ENCODE results near the gene RAB11FIP5.

Gene RAB11FIP5

DNA sequence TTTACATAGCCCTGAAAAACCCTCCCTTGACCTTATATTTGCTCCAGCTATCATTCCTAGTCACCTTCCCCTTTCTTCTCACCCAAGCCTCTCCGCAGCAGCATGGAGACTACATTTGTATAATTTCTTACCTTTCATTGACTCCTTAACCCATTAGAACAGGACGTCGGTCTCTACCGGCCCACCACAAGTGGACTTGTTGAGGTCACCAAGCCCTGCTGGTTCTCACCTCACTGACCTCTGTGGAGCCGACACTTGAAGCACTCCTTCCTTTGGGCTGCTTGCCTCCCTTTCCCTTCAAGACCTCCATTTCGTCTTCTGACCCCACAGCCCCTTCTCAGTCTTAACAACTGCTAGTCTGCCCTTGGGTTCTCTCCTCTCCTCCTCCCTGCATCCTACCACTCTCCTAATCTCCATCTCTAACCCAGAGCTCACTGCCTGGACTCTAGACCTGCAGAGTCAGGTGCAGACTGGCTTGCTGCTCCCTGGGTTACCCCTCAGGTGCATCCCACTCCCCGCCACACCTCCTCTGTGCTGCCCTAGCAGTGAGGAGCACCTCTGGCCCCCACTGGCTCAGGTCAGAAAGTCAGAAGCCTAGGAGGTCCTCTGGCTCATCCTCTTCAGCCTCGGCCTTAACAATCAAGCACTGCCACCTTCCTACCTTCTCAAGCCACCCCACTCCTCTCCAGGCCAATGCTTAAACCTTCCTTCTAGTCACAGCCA, 35.9 kb downstream of the RAB11FIP5 start:
- H3K36me3 ChIP-seq (ENCODE audit: control insufficient read depth in 1 of 2, insufficient read depth in 2 of 2, low read length in 2 of 2), result no peaks in the 10 kb centered on the region

DNA sequence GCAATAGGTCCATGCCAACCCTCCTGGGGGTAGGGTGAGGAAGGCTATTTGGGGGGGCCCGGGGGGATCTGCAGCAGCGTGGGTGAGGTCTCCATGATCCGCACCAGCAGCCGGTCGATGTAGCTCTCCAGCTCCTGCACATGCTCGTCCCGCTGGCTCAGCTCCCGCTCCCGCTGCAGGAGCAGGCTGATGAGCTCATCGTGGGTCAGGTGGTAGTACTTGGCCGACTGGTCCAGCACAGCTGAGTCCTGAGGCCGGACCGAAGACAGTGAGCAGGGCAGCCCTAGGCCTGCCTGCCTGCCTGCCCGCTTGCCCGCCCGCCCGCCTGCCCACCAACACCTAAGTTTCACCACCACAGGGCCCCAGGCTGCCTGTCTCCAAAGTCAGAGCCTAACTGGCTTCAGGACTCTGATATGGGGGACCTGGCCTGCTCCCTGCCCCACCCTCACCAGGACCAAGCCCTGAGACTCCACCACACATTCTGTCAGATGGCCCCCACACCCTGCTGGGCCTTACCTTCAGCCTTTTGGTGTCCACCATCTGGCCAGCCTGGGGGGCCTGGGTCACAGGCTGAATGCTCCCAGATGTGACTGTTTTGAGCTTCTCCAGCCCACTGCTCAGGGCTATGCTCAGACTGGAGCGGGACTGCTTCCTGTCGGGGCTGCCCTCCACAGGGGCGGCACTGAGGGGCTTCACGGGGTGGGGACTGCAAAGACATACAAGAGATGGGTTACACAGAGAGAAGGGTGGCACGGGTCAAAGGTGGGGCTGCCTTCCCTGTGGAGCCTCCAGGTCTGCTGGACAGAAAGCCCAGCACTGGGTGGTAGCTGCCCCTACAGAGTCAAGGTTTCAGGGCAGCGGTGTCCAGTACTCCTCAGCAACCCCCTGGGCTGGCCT, 37.0 kb downstream of the RAB11FIP5 start:
- H3K27me3 ChIP-seq (ENCODE audit: control insufficient read depth in 1 of 2, insufficient read depth in 2 of 2, low read length in 2 of 2), result no peaks in the 10 kb centered on the region
- H3K27ac ChIP-seq (ENCODE audit: low read depth, low read length), result no peak overlapping the region
- H3K9ac ChIP-seq (ENCODE audit: low read depth in 1 of 2, low read length in 2 of 2), result no peak overlapping the region
- no peak overlapping the region for H3K4me3 ChIP-seq (ENCODE audit: low read depth in 1 of 2, low read length in 2 of 2)
- no peaks in the 10 kb centered on the region for H3K36me3 ChIP-seq (ENCODE audit: control insufficient read depth in 1 of 2, insufficient read depth in 2 of 2, low read length in 2 of 2)
- H3K4me1 ChIP-seq (ENCODE audit: control insufficient read depth in 1 of 2, insufficient read depth in 2 of 2, low read length in 2 of 2), result peaks cover 0 to 10% of the 10 kb centered on the region in 2 donors
- no peaks in the 10 kb centered on the region for H3K9me3 ChIP-seq (ENCODE audit: control insufficient read depth in 1 of 2, low read length in 2 of 2)

More for the DNA sequence above, 35.9 kb downstream of the RAB11FIP5 start:
- Histone ChIP-seq H3K27me3 (ENCODE audit: control insufficient read depth in 1 of 2, insufficient read depth in 2 of 2, low read length in 2 of 2) (no peaks in the 10 kb centered on the region), H3K4me1 (ENCODE audit: control insufficient read depth in 1 of 2, insufficient read depth in 2 of 2, low read length in 2 of 2) (peaks cover 0 to 8% of the 10 kb centered on the region in 2 donors), H3K9me3 (ENCODE audit: control insufficient read depth in 1 of 2, low read length in 2 of 2) (no peaks in the 10 kb centered on the region), H3K4me3 (ENCODE audit: low read depth in 1 of 2, low read length in 2 of 2) (no peak overlapping the region), H3K9ac (ENCODE audit: low read depth in 1 of 2, low read length in 2 of 2) (no peak overlapping the region), H3K27ac (ENCODE audit: low read depth, low read length) (no peak overlapping the region)

DNA sequence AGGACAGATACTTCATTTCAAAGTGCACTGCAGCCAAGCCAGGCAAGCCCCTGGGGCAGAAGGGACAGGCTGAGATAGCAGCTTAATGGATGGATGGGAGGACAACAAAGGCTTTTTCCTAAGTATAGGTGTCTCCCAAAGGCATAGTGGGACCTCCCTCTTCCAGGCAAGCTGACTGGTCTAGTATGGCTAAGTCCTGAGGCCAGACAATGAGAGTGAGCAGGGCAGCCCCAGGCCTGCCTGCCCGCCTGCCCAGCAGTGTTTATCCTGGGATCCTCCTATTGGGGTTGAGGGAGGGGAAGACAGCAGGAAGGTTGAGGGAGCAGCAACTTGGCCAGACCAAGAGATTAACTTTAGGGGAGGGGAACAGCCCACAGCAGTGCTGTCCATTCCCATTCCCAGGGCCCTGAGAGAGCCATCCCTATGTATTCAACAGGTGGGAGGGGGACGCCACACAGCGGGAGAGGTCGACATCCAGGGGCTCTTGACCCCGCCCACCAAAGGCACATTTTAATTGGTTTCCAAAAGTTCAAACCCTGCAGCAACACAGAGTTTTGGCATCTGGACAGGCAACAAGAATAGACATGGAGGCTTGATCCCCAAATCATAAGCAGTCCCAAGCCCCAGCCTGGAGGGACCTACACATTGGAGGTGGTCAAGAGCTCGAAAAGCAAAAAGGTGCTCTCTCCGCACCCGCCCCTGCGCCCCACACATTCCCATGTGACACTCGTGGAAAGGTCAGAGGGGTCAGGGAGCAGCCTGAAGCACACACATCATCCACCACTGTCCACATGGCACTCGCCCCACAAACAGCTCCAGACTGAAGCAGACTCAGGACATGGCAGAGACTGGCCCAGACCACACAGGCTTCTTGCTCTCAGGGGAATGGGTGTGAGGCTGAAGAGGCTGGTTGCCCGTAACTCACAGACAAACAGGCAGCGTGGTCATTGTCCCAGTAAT, 38.4 kb downstream of the RAB11FIP5 start:
- Histone ChIP-seq H3K27me3 (ENCODE audit: control insufficient read depth in 1 of 2, insufficient read depth in 2 of 2, low read length in 2 of 2) (no peaks in the 10 kb centered on the region), H3K27ac (ENCODE audit: low read depth, low read length) (no peak overlapping the region), H3K4me1 (ENCODE audit: control insufficient read depth in 1 of 2, insufficient read depth in 2 of 2, low read length in 2 of 2) (peaks cover 8 to 19% of the 10 kb centered on the region in 2 donors), H3K9ac (ENCODE audit: low read depth in 1 of 2, low read length in 2 of 2) (no peak overlapping the region), H3K36me3 (ENCODE audit: control insufficient read depth in 1 of 2, insufficient read depth in 2 of 2, low read length in 2 of 2) (no peaks in the 10 kb centered on the region), H3K9me3 (ENCODE audit: control insufficient read depth in 1 of 2, low read length in 2 of 2) (no peaks in the 10 kb centered on the region), H3K4me3 (ENCODE audit: low read depth in 1 of 2, low read length in 2 of 2) (no peak overlapping the region)

DNA sequence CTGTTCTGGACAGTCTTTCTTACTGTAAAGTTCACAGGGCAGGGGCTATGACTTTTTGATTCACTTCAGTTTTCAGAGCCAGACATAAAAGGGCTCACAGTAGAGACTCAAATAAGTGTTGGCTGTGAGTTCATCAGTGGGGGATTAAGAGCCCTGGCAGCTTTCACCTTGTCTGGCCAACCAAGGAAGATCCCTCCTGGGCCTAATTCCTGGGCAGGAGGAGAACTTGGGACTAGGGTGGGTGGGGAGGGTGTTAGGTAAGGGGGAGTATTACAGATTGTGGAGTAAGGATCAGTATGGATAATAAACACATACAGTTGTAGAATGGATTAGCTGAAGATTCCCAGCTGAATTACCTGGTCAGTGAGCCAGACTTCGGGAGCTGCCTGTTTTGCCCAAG, 40.3 kb downstream of the RAB11FIP5 start:
- Histone ChIP-seq H3K9ac (ENCODE audit: low read depth in 1 of 2, low read length in 2 of 2) (peak overlapping the region; percentile 70 to 89), H3K27ac (ENCODE audit: low read depth, low read length) (no peak overlapping the region), H3K4me3 (ENCODE audit: low read depth in 1 of 2, low read length in 2 of 2) (peak overlapping the region; percentile 85 to 90)

DNA sequence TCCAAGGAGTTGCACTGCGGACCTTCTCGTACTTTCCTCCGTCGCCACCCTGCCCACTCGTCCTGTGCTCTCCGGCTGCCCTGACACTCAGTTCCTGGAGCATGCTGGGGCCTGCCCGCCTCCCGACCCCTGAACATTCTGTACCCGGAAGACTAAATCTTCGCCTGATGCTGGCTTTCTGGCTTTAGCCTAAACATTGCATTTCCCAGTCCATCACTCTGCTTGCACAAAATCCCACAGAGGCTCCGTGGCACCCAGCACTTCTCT, 40.7 kb downstream of the RAB11FIP5 start:
- H3K27ac ChIP-seq (ENCODE audit: low read depth, low read length), result peak overlapping the region; percentile 90
- H3K4me3 ChIP-seq (ENCODE audit: low read depth in 1 of 2, low read length in 2 of 2), result peak overlapping the region; percentile 85 to 90
- peak overlapping the region; percentile 70 to 89 for H3K9ac ChIP-seq (ENCODE audit: low read depth in 1 of 2, low read length in 2 of 2)
- peaks cover 16 to 24% of the 10 kb centered on the region in 2 donors for H3K4me1 ChIP-seq (ENCODE audit: control insufficient read depth in 1 of 2, insufficient read depth in 2 of 2, low read length in 2 of 2)
- H3K9me3 ChIP-seq (ENCODE audit: control insufficient read depth in 1 of 2, low read length in 2 of 2), result no peaks in the 10 kb centered on the region
- no peaks in the 10 kb centered on the region for H3K36me3 ChIP-seq (ENCODE audit: control insufficient read depth in 1 of 2, insufficient read depth in 2 of 2, low read length in 2 of 2)
- no peaks in the 10 kb centered on the region for H3K27me3 ChIP-seq (ENCODE audit: control insufficient read depth in 1 of 2, insufficient read depth in 2 of 2, low read length in 2 of 2)

More for the DNA sequence above, 40.3 kb downstream of the RAB11FIP5 start:
- Histone ChIP-seq H3K9me3 (ENCODE audit: control insufficient read depth in 1 of 2, low read length in 2 of 2) (no peaks in the 10 kb centered on the region), H3K27me3 (ENCODE audit: control insufficient read depth in 1 of 2, insufficient read depth in 2 of 2, low read length in 2 of 2) (no peaks in the 10 kb centered on the region), H3K36me3 (ENCODE audit: control insufficient read depth in 1 of 2, insufficient read depth in 2 of 2, low read length in 2 of 2) (no peaks in the 10 kb centered on the region), H3K4me1 (ENCODE audit: control insufficient read depth in 1 of 2, insufficient read depth in 2 of 2, low read length in 2 of 2) (peaks cover 16 to 24% of the 10 kb centered on the region in 2 donors)

DNA sequence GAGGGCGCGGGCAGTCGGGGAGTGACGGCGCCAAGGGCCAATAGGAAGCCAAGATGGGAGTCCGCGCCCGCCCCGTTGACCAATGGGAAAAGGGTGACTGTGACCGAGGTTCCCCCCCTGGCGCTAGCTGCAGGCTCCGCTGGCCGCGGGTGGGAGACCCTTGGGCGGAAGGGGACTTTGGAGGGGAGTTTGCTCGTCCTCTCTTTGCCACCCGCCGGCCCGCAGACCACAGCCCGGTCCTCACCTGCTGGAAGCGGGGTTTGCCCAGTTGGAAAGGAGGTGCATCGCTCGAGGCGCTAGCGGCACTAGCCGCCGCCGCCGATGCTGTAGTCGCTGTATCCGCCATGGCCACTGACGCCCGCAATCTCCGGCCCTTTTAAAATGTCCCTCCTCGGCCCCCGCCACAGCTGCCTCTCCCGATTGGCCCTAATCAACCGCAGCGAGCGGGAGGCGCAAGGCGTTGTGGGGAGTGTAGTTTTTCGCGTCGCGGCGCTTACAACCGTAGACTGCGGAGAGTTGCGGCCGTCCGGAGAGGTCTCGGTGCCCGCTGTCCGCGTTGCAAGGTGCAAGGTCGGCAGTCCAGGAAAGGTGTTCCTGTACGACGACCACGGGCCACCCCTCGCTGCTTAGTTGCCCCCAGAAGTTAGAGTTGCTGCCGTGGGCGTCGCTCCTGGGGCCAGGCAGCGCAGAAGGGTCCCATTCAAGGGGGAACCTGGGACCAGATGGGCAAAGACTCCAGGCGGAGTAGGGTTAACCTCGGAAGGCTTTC, 41.2 kb downstream of the RAB11FIP5 start, which contains the start of gene SFXN5:
Gene SFXN5, minus strand, starts transcription at position 353 of the 769 bp plus-strand sequence. Its CDS starts 7 bp downstream, at position 346.
- Histone ChIP-seq H3K27me3 (ENCODE audit: control insufficient read depth in 1 of 2, insufficient read depth in 2 of 2, low read length in 2 of 2) (no peaks in the 10 kb centered on the region), H3K9me3 (ENCODE audit: control insufficient read depth in 1 of 2, low read length in 2 of 2) (no peaks in the 10 kb centered on the region), H3K27ac (ENCODE audit: low read depth, low read length) (peak within 1 kb of the TSS; percentile 90), H3K4me1 (ENCODE audit: control insufficient read depth in 1 of 2, insufficient read depth in 2 of 2, low read length in 2 of 2) (peaks cover 16 to 24% of the 10 kb centered on the region in 2 donors), H3K9ac (ENCODE audit: low read depth in 1 of 2, low read length in 2 of 2) (peak within 1 kb of the TSS; percentile 70 to 89), H3K4me3 (ENCODE audit: low read depth in 1 of 2, low read length in 2 of 2) (peak within 1 kb of the TSS; percentile 85 to 90), H3K36me3 (ENCODE audit: control insufficient read depth in 1 of 2, insufficient read depth in 2 of 2, low read length in 2 of 2) (no peaks in the 10 kb centered on the region)

DNA sequence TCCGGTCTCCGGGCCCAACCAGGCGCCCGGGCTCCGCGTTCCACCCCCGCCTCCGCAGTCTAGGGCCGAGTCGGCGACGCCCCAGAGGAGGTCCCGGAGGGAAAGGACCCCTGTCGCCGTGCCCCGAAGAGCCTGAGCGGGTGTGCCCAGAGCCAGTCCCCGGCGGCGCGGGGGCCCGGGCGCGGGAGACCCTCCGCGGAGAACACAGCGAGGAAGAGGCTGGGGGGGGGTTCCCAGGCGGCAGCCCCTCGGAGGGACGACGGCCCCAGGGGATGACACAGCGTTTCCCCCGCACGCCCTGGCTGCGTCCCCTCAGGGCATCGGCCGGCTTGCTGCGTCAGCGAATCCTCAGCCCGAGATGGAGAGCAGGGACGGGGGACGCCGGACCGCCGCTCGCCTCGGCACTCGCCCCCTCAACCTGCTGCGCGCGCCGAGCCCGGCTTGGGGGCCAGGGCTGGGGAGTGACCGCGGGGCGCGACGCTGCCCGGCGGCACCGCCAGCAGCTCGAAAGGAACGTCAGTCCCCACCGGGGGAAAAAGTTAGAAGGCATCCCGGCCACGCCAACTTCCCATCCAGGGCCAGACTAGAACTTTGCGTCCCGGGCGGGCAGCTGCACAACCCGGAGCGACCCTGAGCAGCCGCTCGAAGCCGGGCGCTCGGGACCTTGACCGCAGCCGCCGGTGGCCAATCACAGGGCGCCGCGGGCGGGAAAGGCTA, 41.9 kb downstream of the RAB11FIP5 start:
- Histone ChIP-seq H3K9me3 (ENCODE audit: control insufficient read depth in 1 of 2, low read length in 2 of 2) (no peaks in the 10 kb centered on the region), H3K27me3 (ENCODE audit: control insufficient read depth in 1 of 2, insufficient read depth in 2 of 2, low read length in 2 of 2) (no peaks in the 10 kb centered on the region), H3K27ac (ENCODE audit: low read depth, low read length) (peak overlapping the region; percentile 78), H3K9ac (ENCODE audit: low read depth in 1 of 2, low read length in 2 of 2) (peak overlapping the region; percentile 70 to 84), H3K36me3 (ENCODE audit: control insufficient read depth in 1 of 2, insufficient read depth in 2 of 2, low read length in 2 of 2) (no peaks in the 10 kb centered on the region), H3K4me1 (ENCODE audit: control insufficient read depth in 1 of 2, insufficient read depth in 2 of 2, low read length in 2 of 2) (peaks cover 16 to 24% of the 10 kb centered on the region in 2 donors), H3K4me3 (ENCODE audit: low read depth in 1 of 2, low read length in 2 of 2) (peak overlapping the region; percentile 85 to 90)

DNA sequence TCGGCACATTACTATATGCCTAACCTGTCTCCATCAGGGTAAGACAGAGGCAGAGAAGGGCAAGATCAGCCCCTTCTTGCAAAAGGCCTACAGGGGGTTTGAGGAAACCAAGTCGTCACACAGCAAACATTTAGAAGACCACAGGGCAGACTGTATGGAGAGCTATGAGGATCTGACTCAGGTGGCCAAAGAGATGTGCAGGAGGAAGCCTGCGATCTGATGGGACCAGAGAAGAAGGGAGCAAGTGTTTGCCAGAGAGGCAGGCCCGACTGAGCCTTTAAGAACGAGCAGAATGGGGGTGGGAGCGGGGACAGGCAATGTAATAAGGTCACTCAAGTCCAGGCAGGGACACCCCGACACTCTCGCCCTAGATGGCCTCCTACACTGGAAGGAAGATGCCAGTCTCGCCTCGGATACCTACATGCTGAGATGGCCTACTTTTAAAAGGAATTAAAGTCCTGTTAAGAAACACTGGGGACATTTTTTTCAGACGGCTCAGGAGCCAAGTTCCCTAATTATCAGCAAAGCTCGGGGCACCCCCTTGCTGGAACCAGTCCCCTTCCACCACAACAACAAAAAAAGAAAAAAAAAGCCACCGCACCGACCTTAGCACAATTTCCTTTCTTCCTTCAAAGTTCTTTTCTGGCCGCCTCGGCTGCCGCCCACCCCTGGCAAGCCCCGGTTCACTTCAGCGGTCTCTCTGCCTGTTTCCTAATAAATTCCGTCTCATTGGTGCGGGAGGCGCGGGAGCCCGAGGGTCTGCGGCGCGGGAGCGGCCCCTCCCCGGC, 42.7 kb downstream of the RAB11FIP5 start:
- Histone ChIP-seq H3K36me3 (ENCODE audit: control insufficient read depth in 1 of 2, insufficient read depth in 2 of 2, low read length in 2 of 2) (no peaks in the 10 kb centered on the region), H3K27ac (ENCODE audit: low read depth, low read length) (no peak overlapping the region)

More for the DNA sequence above, 42.7 kb downstream of the RAB11FIP5 start:
- Histone ChIP-seq H3K4me3 (ENCODE audit: low read depth in 1 of 2, low read length in 2 of 2) (peak overlapping the region; percentile 85 to 90), H3K4me1 (ENCODE audit: control insufficient read depth in 1 of 2, insufficient read depth in 2 of 2, low read length in 2 of 2) (peaks cover 16 to 24% of the 10 kb centered on the region in 2 donors), H3K9ac (ENCODE audit: low read depth in 1 of 2, low read length in 2 of 2) (peak overlapping the region; percentile 70 to 84), H3K27me3 (ENCODE audit: control insufficient read depth in 1 of 2, insufficient read depth in 2 of 2, low read length in 2 of 2) (no peaks in the 10 kb centered on the region), H3K9me3 (ENCODE audit: control insufficient read depth in 1 of 2, low read length in 2 of 2) (no peaks in the 10 kb centered on the region)
